SK-N-SH (cell line): Measurements from ENCODE around the gene PRRT1B. TPM values are rescaled to one million over a fixed set of nuclear protein-coding genes. Genes with fewer than 3 reads are reported as not detected.

Experiments used
- CTCF ChIA-PET: fragments of 300-600, 350-600 bp; formaldehyde crosslinking; extraction: SDS; loops from one replicate; lab custom pipeline; 2021; lab: Yijun Ruan, JAX
- POLR2A ChIA-PET: fragments of 350-600 bp; sonication (Branson Sonifier 250); formaldehyde crosslinking; extraction: SDS; loops from one replicate; lab custom pipeline; 2020; ENCODE audit warnings: antibody characterized with exemption, inconsistent platforms; lab: Yijun Ruan, JAX
- DNase-seq: peaks from one replicate; pipeline ENCODE4 v3.0.0; 2012
- H2AFZ ChIP-seq: fragments of 200-600 bp; sonication (generic); 2 replicates; pipeline ENCODE4 v1.8.1; 2016; ENCODE audit warnings: antibody characterized with exemption, mild to moderate bottlenecking, low read depth
- H3F3A ChIP-seq: fragments of 200-600 bp; sonication (generic); replicated peaks from 2 replicates; pipeline ENCODE3; 2016; ENCODE audit warnings: antibody characterized with exemption, mild to moderate bottlenecking; ENCODE audit not compliant: insufficient read depth
- H3K27ac ChIP-seq, 2 experiments: fragments of 200-500 bp in 1 of 2; fragments of 200-600 bp in 1 of 2; sonication (Bioruptor generic) in 1 of 2; sonication (generic), shearing (Covaris generic) in 1 of 2; 2 replicates each; pipeline versions ENCODE4 v1.5.1 to v1.6.1; 2014 to 2016; ENCODE audit warnings: low read depth in 2 of 2, inconsistent platforms in 1 of 2, low read length in 1 of 2, mild to moderate bottlenecking in 1 of 2, mixed read lengths in 1 of 2
- H3K27me3 ChIP-seq: fragments of 200-600 bp; sonication (generic), shearing (Covaris generic); 2 replicates; pipeline ENCODE4 v1.6.1; 2016; ENCODE audit warnings: mixed run types; ENCODE audit not compliant: insufficient read depth
- H3K36me3 ChIP-seq, 2 experiments: fragments of 200-500 bp in 1 of 2; fragments of 200-600 bp in 1 of 2; sonication (Bioruptor generic) in 1 of 2; sonication (generic) in 1 of 2; replicated peaks in 1 of 2; 2 replicates each; pipeline versions ENCODE3 to v1.5.1; 2014 to 2016; ENCODE audit warnings: low read length in 1 of 2, mild to moderate bottlenecking in 1 of 2; ENCODE audit not compliant: insufficient read depth in 2 of 2, control insufficient read depth in 1 of 2
- H3K4me1 ChIP-seq, 2 experiments: fragments of 200-500 bp in 1 of 2; fragments of 200-600 bp in 1 of 2; sonication (Bioruptor generic) in 1 of 2; sonication (generic), shearing (Covaris generic) in 1 of 2; 2 replicates each; pipeline versions ENCODE4 v1.5.1 to v1.6.1; 2014 to 2016; ENCODE audit warnings: low read depth in 1 of 2, low read length in 1 of 2, mixed run types in 1 of 2; ENCODE audit not compliant: insufficient read depth in 2 of 2, control insufficient read depth in 1 of 2
- H3K4me2 ChIP-seq: fragments of 200-600 bp; sonication (generic), shearing (Covaris generic); 2 replicates; pipeline ENCODE4 v1.6.1; 2017; ENCODE audit warnings: mixed run types
- H3K4me3 ChIP-seq, 2 experiments: fragments of 200-500 bp in 1 of 2; fragments of 200-600 bp in 1 of 2; sonication (Bioruptor generic) in 1 of 2; sonication (generic), shearing (Covaris generic) in 1 of 2; 2 replicates each; pipeline versions ENCODE4 v1.5.1 to v1.8.1; 2014 to 2016; ENCODE audit warnings: low read depth in 2 of 2, inconsistent platforms in 1 of 2, low read length in 1 of 2, mild to moderate bottlenecking in 1 of 2, mixed read lengths in 1 of 2, moderate library complexity in 1 of 2
- H3K79me2 ChIP-seq: fragments of 200-600 bp; sonication (generic); 2 replicates; pipeline ENCODE4 v1.8.1; 2017; ENCODE audit warnings: mild to moderate bottlenecking; ENCODE audit not compliant: insufficient read depth
- H3K9ac ChIP-seq: fragments of 200-600 bp; sonication (generic); 2 replicates; pipeline ENCODE4 v1.6.1; 2017; ENCODE audit warnings: mixed run types
- H3K9me2 ChIP-seq: fragments of 200-600 bp; sonication (generic); 2 replicates; pipeline ENCODE4 v1.6.1; 2017; ENCODE audit warnings: mixed run types
- H3K9me3 ChIP-seq: fragments of 200-600 bp; sonication (generic); 2 replicates; pipeline ENCODE4 v1.6.1; 2017; ENCODE audit warnings: mixed run types, mild to moderate bottlenecking, moderate library complexity
- H4K20me1 ChIP-seq: fragments of 200-600 bp; sonication (generic); 2 replicates; pipeline ENCODE4 v1.6.1; 2017; ENCODE audit warnings: mild to moderate bottlenecking, mixed run types; ENCODE audit not compliant: insufficient read depth
- CHD2 ChIP-seq: fragments of 150-350 bp; IDR thresholded peaks from 2 replicates; pipeline ENCODE4 v1.6.1; 2018; ENCODE audit warnings: low read length; ENCODE audit not compliant: partially characterized antibody
- CTCF ChIP-seq: fragments of 200-600 bp; sonication (generic); IDR thresholded peaks from 2 replicates; pipeline ENCODE4 v1.6.1; 2017; ENCODE audit warnings: antibody characterized with exemption, mild to moderate bottlenecking, moderate library complexity
- EZH2phosphoT487 ChIP-seq: fragments of 200-600 bp; sonication (generic); IDR thresholded peaks from 2 replicates; pipeline ENCODE4 v1.6.1; 2017; ENCODE audit warnings: low read depth, mixed run types, mild to moderate bottlenecking, antibody characterized with exemption, moderate library complexity, borderline replicate concordance
- FOXJ3 ChIP-seq: sonication (generic); formaldehyde crosslinking; IDR thresholded peaks from 2 replicates; pipeline ENCODE4 v1.5.1; 2020; ENCODE audit warnings: mild to moderate bottlenecking, missing genetic modification reagents
- GABPA ChIP-seq: IDR thresholded peaks from 2 replicates; pipeline ENCODE4 v1.4.0; 2012; ENCODE audit warnings: low read depth, mild to moderate bottlenecking
- IRF3 ChIP-seq: fragments of 150-350 bp; IDR thresholded peaks from 2 replicates; pipeline ENCODE4 v1.6.1; 2016; ENCODE audit warnings: mild to moderate bottlenecking, low read depth, low read length
- MAX ChIP-seq: IDR thresholded peaks from 2 replicates; pipeline ENCODE4 v1.4.0; 2012; ENCODE audit warnings: low read depth
- POLR2AphosphoS5 ChIP-seq: IDR thresholded peaks from 2 replicates; pipeline ENCODE4 v1.6.1; 2012; ENCODE audit warnings: low read depth, low read length
- RCOR1 ChIP-seq: fragments of 150-350 bp; IDR thresholded peaks from 2 replicates; pipeline ENCODE4 v1.6.1; 2017; ENCODE audit warnings: antibody characterized with exemption, low read length
- REST ChIP-seq: IDR thresholded peaks from 2 replicates; pipeline ENCODE4 v1.6.1; 2012; ENCODE audit warnings: mild to moderate bottlenecking, low read depth, low read length, moderate library complexity
- SIN3A ChIP-seq: IDR thresholded peaks from 2 replicates; pipeline ENCODE4 v1.6.1; 2012; ENCODE audit warnings: low read depth, mild to moderate bottlenecking, low read length, moderate library complexity, borderline replicate concordance
- TCF12 ChIP-seq: IDR thresholded peaks from 2 replicates; pipeline ENCODE4 v1.4.0; 2012
- USF1 ChIP-seq: IDR thresholded peaks from 2 replicates; pipeline ENCODE4 v1.4.0; 2012; ENCODE audit warnings: low read depth, borderline replicate concordance
- USF2 ChIP-seq: fragments of 150-350 bp; IDR thresholded peaks from 2 replicates; pipeline ENCODE4 v1.6.1; 2017; ENCODE audit warnings: antibody characterized with exemption, low read length, low read depth, borderline replicate concordance
- ZBTB33 ChIP-seq: IDR thresholded peaks from 2 replicates; pipeline ENCODE4 v1.4.0; 2012; ENCODE audit warnings: low read depth, borderline replicate concordance
- WGBS: methylation state at CpG from one replicate; pipeline ENCODE4 v1.1.6; 2017; ENCODE audit warnings: low lambda C conversion rate; 5-methylcytosine and 5-hydroxymethylcytosine counted together
- polyA plus RNA-seq, 3 experiments: library from polyadenylated mRNA; depleted of rRNA; stranded (reverse); fragments of >200 nt; gene quantifications; 2 replicates each; pipeline ENCODE4 v1.2.3, GENCODE V29; 2012

Gene PRRT1B
- polyA plus RNA-seq, 1 of the 3 experiments (the other 2 are of a cell fraction), result not detected

- CTCF ChIA-PET, result interaction anchor here (0.7 to 5.3 kb wide), 3 partner anchors 13 to 666 kb away, joined by 3 to 19 read pairs (median 3); no protein-coding TSS in a partner anchor
- no peak for DNase-seq
- POLR2A ChIA-PET, result no interaction called here
Observed at GRCh38 chr9:131603199-131603598, 57.9 kb downstream of the PRRT1B start.

More at GRCh38 chr9:131603199-131603598, 57.9 kb downstream of the PRRT1B start:
- Histone ChIP-seq H4K20me1 (no peaks in the 10 kb centered on the region), H3K9me3 (no peaks in the 10 kb centered on the region), H3F3A (peaks cover 5% of the 10 kb centered on the region), H3K4me3 (no peak overlapping the region), H3K4me2 (no peak overlapping the region), H3K9ac (no peak overlapping the region), H3K27ac (no peak overlapping the region), H3K27me3 (no peaks in the 10 kb centered on the region), H3K36me3 (peaks cover 3 to 10% of the 10 kb centered on the region in 2 experiments), H3K4me1 (peaks cover 3 to 6% of the 10 kb centered on the region in 2 experiments; a peak in 3 of 4 replicates), H3K79me2 (no peaks in the 10 kb centered on the region), H3K9me2 (no peaks in the 10 kb centered on the region), H2AFZ (no peak overlapping the region)
- WGBS, result 93% methylated on average over 8 of the region's 9 CpGs
- TF ChIP-seq CTCF (no peak), IRF3 (no peak), MAX (no peak), SIN3A (no peak), USF1 (no peak), USF2 (no peak), CHD2 (no peak), GABPA (no peak), TCF12 (no peak), FOXJ3 (no peak), RCOR1 (no peak), ZBTB33 (no peak), REST (no peak), POLR2AphosphoS5 (no peak), EZH2phosphoT487 (no peak)
